HG03558 (cell line): ENCODE data around the gene CNP.
"Not testable (repeated sequence)": the region's sequence is repeated elsewhere in the genome, so short reads cannot be mapped to it uniquely, and the experiment has no call there.

Source experiments
- ATAC-seq: cut with Tn5 transposase; IDR thresholded peaks from one replicate; pipeline ENCODE4 v1.9.1; 2021; ENCODE audit warnings: moderate number of reproducible peaks; ENCODE audit not compliant: unreplicated experiment; ENCODE audit errors: extremely low read depth

Gene CNP

GRCh38 chr17:42000413-42001133, 34.0 kb downstream of the CNP start:
- ATAC-seq, result no peak

GRCh38 chr17:42001729-42002128, 35.1 kb downstream of the CNP start:
- no peak for ATAC-seq

GRCh38 chr17:42002175-42002791, 35.7 kb downstream of the CNP start:
- no peak for ATAC-seq

- ATAC-seq, result no peak
These were observed 36.3 kb downstream of the CNP start for GRCh38 chr17:42002792-42003301.

- no peak for ATAC-seq
These were observed 38.6 kb downstream of the CNP start for GRCh38 chr17:42005166-42005565.

- no peak for ATAC-seq
These were observed 42.6 kb downstream of the CNP start for GRCh38 chr17:42009170-42009569.

- ATAC-seq, result not testable (repeated sequence)
These were observed 43.7 kb downstream of the CNP start for GRCh38 chr17:42010266-42010680.

- no peak for ATAC-seq
These were observed 44.4 kb downstream of the CNP start for GRCh38 chr17:42010898-42011516.

GRCh38 chr17:42012363-42012762, 45.8 kb downstream of the CNP start:
- ATAC-seq, result not testable (repeated sequence)

- not testable (repeated sequence) for ATAC-seq
These were observed 47.1 kb downstream of the CNP start for GRCh38 chr17:42013740-42014139.

- no peak for ATAC-seq
These were observed 49.8 kb downstream of the CNP start for GRCh38 chr17:42016411-42016831.

GRCh38 chr17:42016941-42017865, 50.6 kb downstream of the CNP start, which contains the start of gene DNAJC7:
TSS of gene DNAJC7 (minus strand) at chr17:42017439. CDS start at chr17:42017416, 23 bp downstream.
- peak; percentile 34 for ATAC-seq

- ATAC-seq, result no peak
These were observed 51.2 kb downstream of the CNP start for GRCh38 chr17:42017866-42018200.

- ATAC-seq, result no peak
These were observed 51.7 kb downstream of the CNP start for GRCh38 chr17:42018339-42018738.

- ATAC-seq, result no peak
These were observed 52.4 kb downstream of the CNP start for GRCh38 chr17:42018988-42019387.

- ATAC-seq, result peak; percentile 33
These were observed 53.2 kb downstream of the CNP start, which contains the start of gene NKIRAS2 for GRCh38 chr17:42019509-42020404. TSS of gene NKIRAS2 (plus strand) at chr17:42020090. CDS start at chr17:42021578, 1,488 bp downstream.

GRCh38 chr17:42020845-42021244, 54.2 kb downstream of the CNP start:
- ATAC-seq, result not testable (repeated sequence)

GRCh38 chr17:42023524-42024349, 57.1 kb downstream of the CNP start:
- ATAC-seq, result no peak
